GM12872 (cell line): ENCODE results near the gene CDC16.

Experiments
- CTCF ChIP-seq: IDR thresholded peaks from 3 replicates; pipeline ENCODE4 v1.5.1; 2011; ENCODE audit warnings: low read depth, mild to moderate bottlenecking, low read length, moderate library complexity; ENCODE audit not compliant: insufficient read depth

The CDC16 gene

GRCh38 chr13:114315074-114315785, 80.5 kb downstream of the CDC16 start:
- TF ChIP-seq CTCF: no peak

GRCh38 chr13:114318624-114319023, 83.9 kb downstream of the CDC16 start:
- no peak for TF ChIP-seq CTCF

GRCh38 chr13:114319441-114319913, 84.8 kb downstream of the CDC16 start:
- no peak for TF ChIP-seq CTCF

- no peak for TF ChIP-seq CTCF
Measured at GRCh38 chr13:114320065-114320464, 85.4 kb downstream of the CDC16 start.

- no peak for TF ChIP-seq CTCF
Measured at GRCh38 chr13:114321256-114321655, 86.6 kb downstream of the CDC16 start.
